ENCODE data around the gene MCC. TPM values are rescaled to one million over a fixed set of nuclear protein-coding genes. Genes with fewer than 3 reads are reported as not detected.

The MCC gene
- total RNA-seq, 2 experiments from 2014 or later = 0.25 TPM; not detected in 1

GRCh38 chr5:113201715-113202114 is 286.5 kb downstream of the MCC start:
- no peak for TF ChIP-seq EZH2phosphoT487 (IDR thresholded peaks at IDR 0.05; ENCODE audit: borderline replicate concordance, low read depth, low read length)
- Histone ChIP-seq H3K4me1 (ENCODE audit: insufficient read depth, low read length, poor library complexity, severe bottlenecking) (no peaks in the 10 kb centered on the region), H3K9me2 (ENCODE audit: insufficient read depth, low read length) (no peaks in the 10 kb centered on the region), H3K27ac (ENCODE audit: low read depth, low read length, poor library complexity, severe bottlenecking) (no peak overlapping the region), H3K4me3 (ENCODE audit: low read depth, low read length, poor library complexity, severe bottlenecking) (no peak overlapping the region), H3K9me3 (ENCODE audit: low read length) (no peaks in the 10 kb centered on the region), H3K79me2 (ENCODE audit: insufficient read depth, low read depth, low read length) (no peaks in the 10 kb centered on the region), H2AFZ (ENCODE audit: low read length) (no peak overlapping the region), H3K4me2 (ENCODE audit: low read length) (no peak overlapping the region), H4K20me1 (ENCODE audit: insufficient read depth, low read length) (no peaks in the 10 kb centered on the region), H3K36me3 (ENCODE audit: insufficient read depth, low read length) (no peaks in the 10 kb centered on the region)
- ChIA-PET CTCF (ENCODE audit: unreplicated experiment) (no interaction called here), POLR2A (interaction anchor here (0.7 to 0.9 kb wide), 4 partner anchors 13 to 846 kb away, joined by 3 to 4 read pairs (median 4); no protein-coding TSS in a partner anchor)
- BruUV-seq (replicated peaks) = no TSS peak
- DNase-seq (ENCODE audit: low spot score) = no peak
- intact Hi-C loops (cut with micrococcal nuclease; ENCODE audit: unreplicated experiment) = no loop called here

GRCh38 chr5:113199122-113199905 is 288.9 kb downstream of the MCC start:
- H3K4me3 ChIP-seq (ENCODE audit: low read depth, low read length, poor library complexity, severe bottlenecking) = no peak overlapping the region
- no TSS peak for BruUV-seq (replicated peaks)
- ChIA-PET POLR2A (interaction anchor here (0.7 kb wide), 1 partner anchor 106 kb away, joined by 9 read pairs; no protein-coding TSS in a partner anchor), CTCF (ENCODE audit: unreplicated experiment) (no interaction called here)
- no peaks in the 10 kb centered on the region for H4K20me1 ChIP-seq (ENCODE audit: insufficient read depth, low read length)
- TF ChIP-seq EZH2phosphoT487 (IDR thresholded peaks at IDR 0.05; ENCODE audit: borderline replicate concordance, low read depth, low read length) = no peak
- TF ChIP-seq CTCF (conservative IDR thresholded peaks at IDR 0.05; ENCODE audit: low read length) = no peak
- H3K79me2 ChIP-seq (ENCODE audit: insufficient read depth, low read depth, low read length) = no peaks in the 10 kb centered on the region
- H3K36me3 ChIP-seq (ENCODE audit: insufficient read depth, low read length) = no peaks in the 10 kb centered on the region
- H3K9me3 ChIP-seq (ENCODE audit: low read length) = no peaks in the 10 kb centered on the region
- H3K9me2 ChIP-seq (ENCODE audit: insufficient read depth, low read length) = no peaks in the 10 kb centered on the region
- intact Hi-C loops (cut with micrococcal nuclease; ENCODE audit: unreplicated experiment) = no loop called here
- DNase-seq (ENCODE audit: low spot score) = no peak
- H3K4me1 ChIP-seq (ENCODE audit: insufficient read depth, low read length, poor library complexity, severe bottlenecking) = no peaks in the 10 kb centered on the region
- H3K27ac ChIP-seq (ENCODE audit: low read depth, low read length, poor library complexity, severe bottlenecking) = no peak overlapping the region
- H2AFZ ChIP-seq (ENCODE audit: low read length) = no peak overlapping the region
- no peak overlapping the region for H3K4me2 ChIP-seq (ENCODE audit: low read length)

- Histone ChIP-seq H3K9me2 (ENCODE audit: insufficient read depth, low read length) (no peaks in the 10 kb centered on the region), H3K27ac (ENCODE audit: low read depth, low read length, poor library complexity, severe bottlenecking) (no peak overlapping the region), H3K36me3 (ENCODE audit: insufficient read depth, low read length) (no peaks in the 10 kb centered on the region), H3K9me3 (ENCODE audit: low read length) (no peaks in the 10 kb centered on the region), H2AFZ (ENCODE audit: low read length) (no peak overlapping the region), H3K4me2 (ENCODE audit: low read length) (no peak overlapping the region), H3K4me3 (ENCODE audit: low read depth, low read length, poor library complexity, severe bottlenecking) (no peak overlapping the region), H3K4me1 (ENCODE audit: insufficient read depth, low read length, poor library complexity, severe bottlenecking) (no peaks in the 10 kb centered on the region), H4K20me1 (ENCODE audit: insufficient read depth, low read length) (no peaks in the 10 kb centered on the region), H3K79me2 (ENCODE audit: insufficient read depth, low read depth, low read length) (no peaks in the 10 kb centered on the region)
- ChIA-PET CTCF (ENCODE audit: unreplicated experiment) (no interaction called here), POLR2A (interaction anchor here (0.6 kb wide), 2 partner anchors 29 to 1268 kb away, joined by 3 read pairs; no protein-coding TSS in a partner anchor)
- intact Hi-C loops (cut with micrococcal nuclease; ENCODE audit: unreplicated experiment) = no loop called here
- DNase-seq (ENCODE audit: low spot score) = no peak
- no peak for TF ChIP-seq EZH2phosphoT487 (IDR thresholded peaks at IDR 0.05; ENCODE audit: borderline replicate concordance, low read depth, low read length)
- no peak for TF ChIP-seq CTCF (conservative IDR thresholded peaks at IDR 0.05; ENCODE audit: low read length)
- BruUV-seq (replicated peaks) = no TSS peak
Measured at GRCh38 chr5:113197456-113198200, 290.6 kb downstream of the MCC start.
